Caco-2 (cell line): ENCODE measurements around the gene SYMPK. TPM values are rescaled to one million over a fixed set of nuclear protein-coding genes. Genes with fewer than 3 reads are reported as not detected.

Experiments used
- BruUV-seq: library from RNA; stranded (reverse); fragments of 400-500 nt; replicated peaks from 2 replicates; lab custom pipeline; 2021; lab: Mats Ljungman, UMichigan
- CTCF ChIA-PET: fragments of 300-600 bp; sonication (Branson Sonifier 250); formaldehyde crosslinking; loops from one replicate; lab custom pipeline; 2022; ENCODE audit warnings: antibody characterized with exemption; lab: Charles Lee
- POLR2A ChIA-PET: fragments of 300-600 bp; sonication (Branson Sonifier 250); formaldehyde crosslinking; loops from one replicate; lab custom pipeline; 2022; ENCODE audit warnings: antibody characterized with exemption; lab: Charles Lee
- DNase-seq, 2 experiments: peaks; one replicate each; pipeline versions ENCODE4 v3.0.0 to v3.0.0-alpha.2; 2020 to 2022
- H3K27me3 ChIP-seq: replicated peaks from 2 replicates; pipeline ENCODE4 v1.6.0; 2011; ENCODE audit warnings: low read length; ENCODE audit not compliant: control insufficient read depth, insufficient read depth
- H3K36me3 ChIP-seq: 2 replicates; pipeline ENCODE4 v1.5.1; 2011; ENCODE audit warnings: low read length; ENCODE audit not compliant: control insufficient read depth, insufficient read depth
- H3K4me1 ChIP-seq: fragments of 250-450 bp; sonication (Bioruptor Pico); 2 replicates; pipeline ENCODE4 v1.5.1; 2020; ENCODE audit warnings: mild to moderate bottlenecking
- H3K4me3 ChIP-seq: 2 replicates; pipeline ENCODE4 v1.5.1; 2011; ENCODE audit warnings: low read depth, mild to moderate bottlenecking, control low read depth, low read length
- H3K9me3 ChIP-seq: fragments of 250-450 bp; sonication (Bioruptor Pico); 2 replicates; pipeline ENCODE4 v1.5.1; 2020; ENCODE audit warnings: mild to moderate bottlenecking, moderate library complexity
- H3K27ac Mint-ChIP-seq: one replicate; pipeline ENCODE4 v1.8.0; 2022; ENCODE audit warnings: mixed read lengths; ENCODE audit not compliant: unreplicated experiment
- H3K27me3 Mint-ChIP-seq: one replicate; pipeline ENCODE4 v1.8.0; 2022; ENCODE audit warnings: mixed read lengths; ENCODE audit not compliant: insufficient read depth, unreplicated experiment
- H3K36me3 Mint-ChIP-seq: one replicate; pipeline ENCODE4 v1.8.0; 2022; ENCODE audit warnings: mild to moderate bottlenecking, mixed read lengths; ENCODE audit not compliant: insufficient read depth, unreplicated experiment
- H3K4me1 Mint-ChIP-seq: one replicate; pipeline ENCODE4 v1.8.0; 2022; ENCODE audit warnings: low read depth, mixed read lengths; ENCODE audit not compliant: unreplicated experiment
- H3K4me3 Mint-ChIP-seq: one replicate; pipeline ENCODE4 v1.8.0; 2022; ENCODE audit warnings: mild to moderate bottlenecking, moderate library complexity, mixed read lengths; ENCODE audit not compliant: unreplicated experiment
- H3K9me3 Mint-ChIP-seq: one replicate; pipeline ENCODE4 v1.8.0; 2022; ENCODE audit warnings: mixed read lengths; ENCODE audit not compliant: unreplicated experiment
- intact Hi-C: fragments of 100-400 bp; cut with micrococcal nuclease; formaldehyde crosslinking; loops from one replicate; pipeline ENCODE4 v1.10.0; 2022; ENCODE audit not compliant: unreplicated experiment
- total RNA-seq: library from RNA; stranded (reverse); gene quantifications from 2 replicates; pipeline ENCODE4 v1.2.3, GENCODE V29; 2022
- TF ChIP-seq, protein P1 (sequence below), 2 experiments: fragments of 200-600 bp in 1 of 2; IDR thresholded peaks; 1 replicate in 1 of 2; 2 replicates in 1 of 2; pipeline versions ENCODE4 v1.5.1 to v1.8.0; 2011 to 2022; ENCODE audit warnings: antibody characterized with exemption in 1 of 2, control low read depth in 1 of 2, inconsistent platforms in 1 of 2, low read depth in 1 of 2, low read length in 1 of 2, mild to moderate bottlenecking in 1 of 2, moderate library complexity in 1 of 2; ENCODE audit not compliant: insufficient read depth in 1 of 2, severe bottlenecking in 1 of 2, unreplicated experiment in 1 of 2

The SYMPK gene
- total RNA-seq, 1 experiment from 2014 or later: 81.8 TPM

DNA sequence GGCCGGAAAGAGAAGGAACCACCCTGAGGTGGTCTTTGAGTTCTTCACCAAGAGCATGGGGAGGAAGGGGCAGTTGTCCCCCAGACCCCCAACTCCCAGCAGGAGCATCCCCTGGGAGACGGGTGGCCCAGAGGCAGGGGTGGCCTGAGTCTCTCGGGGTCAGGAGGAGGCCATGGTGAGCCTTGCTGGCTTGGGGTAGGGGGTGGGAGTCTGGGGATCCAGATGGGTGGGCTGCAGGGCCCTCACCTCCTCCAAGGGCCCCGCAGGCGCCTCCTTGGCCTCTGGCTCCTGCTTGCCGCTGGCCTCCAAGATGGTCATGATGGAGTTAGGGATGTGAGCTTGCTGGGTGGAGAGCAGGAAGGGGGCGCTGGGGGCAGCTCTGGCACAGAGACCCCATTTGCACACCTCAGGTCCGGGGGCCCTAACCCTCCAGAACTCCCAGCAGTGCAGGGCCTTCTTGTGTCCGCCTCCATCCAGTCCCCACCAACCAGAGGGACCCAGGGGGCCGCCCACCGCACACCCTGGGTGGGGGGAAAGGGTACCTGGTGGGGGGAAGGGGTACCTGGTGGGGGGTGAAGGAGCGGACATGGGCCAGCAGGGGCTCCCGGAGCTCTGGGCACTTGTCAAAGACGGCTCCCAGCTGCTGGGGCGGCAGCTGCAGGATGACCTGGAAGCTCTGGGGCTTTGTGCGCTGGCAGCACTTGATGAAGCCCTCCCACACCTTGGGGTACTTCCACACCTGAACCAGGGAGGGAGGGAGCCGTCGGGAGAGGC lies 46.5 kb downstream of the SYMPK start:
- Mint-ChIP-seq H3K27me3 (no peaks in the 10 kb centered on the region), H3K4me3 (no peak overlapping the region), H3K4me1 (peaks cover 14% of the 10 kb centered on the region), H3K9me3 (no peaks in the 10 kb centered on the region), H3K36me3 (peaks cover 54% of the 10 kb centered on the region), H3K27ac (no peak overlapping the region)
- H3K9me3 ChIP-seq: no peaks in the 10 kb centered on the region
- no peaks in the 10 kb centered on the region for H3K27me3 ChIP-seq
- no peak for DNase-seq
- BruUV-seq: no TSS peak
- peaks cover 6% of the 10 kb centered on the region; the same call in 1 of the 2 replicates for H3K4me1 ChIP-seq
- TF ChIP-seq, protein P1, sequence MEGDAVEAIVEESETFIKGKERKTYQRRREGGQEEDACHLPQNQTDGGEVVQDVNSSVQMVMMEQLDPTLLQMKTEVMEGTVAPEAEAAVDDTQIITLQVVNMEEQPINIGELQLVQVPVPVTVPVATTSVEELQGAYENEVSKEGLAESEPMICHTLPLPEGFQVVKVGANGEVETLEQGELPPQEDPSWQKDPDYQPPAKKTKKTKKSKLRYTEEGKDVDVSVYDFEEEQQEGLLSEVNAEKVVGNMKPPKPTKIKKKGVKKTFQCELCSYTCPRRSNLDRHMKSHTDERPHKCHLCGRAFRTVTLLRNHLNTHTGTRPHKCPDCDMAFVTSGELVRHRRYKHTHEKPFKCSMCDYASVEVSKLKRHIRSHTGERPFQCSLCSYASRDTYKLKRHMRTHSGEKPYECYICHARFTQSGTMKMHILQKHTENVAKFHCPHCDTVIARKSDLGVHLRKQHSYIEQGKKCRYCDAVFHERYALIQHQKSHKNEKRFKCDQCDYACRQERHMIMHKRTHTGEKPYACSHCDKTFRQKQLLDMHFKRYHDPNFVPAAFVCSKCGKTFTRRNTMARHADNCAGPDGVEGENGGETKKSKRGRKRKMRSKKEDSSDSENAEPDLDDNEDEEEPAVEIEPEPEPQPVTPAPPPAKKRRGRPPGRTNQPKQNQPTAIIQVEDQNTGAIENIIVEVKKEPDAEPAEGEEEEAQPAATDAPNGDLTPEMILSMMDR (IDR thresholded peaks at IDR 0.05; ENCODE audit: insufficient read depth in 1 of 2, low read depth in 1 of 2, low read length in 1 of 2, severe bottlenecking in 1 of 2, unreplicated experiment in 1 of 2): no peak
- intact Hi-C loops: loop anchor here (1.0 to 10.0 kb wide), 2 partner anchors 67 to 198 kb away; no protein-coding TSS in a partner anchor
- CTCF ChIA-PET: interaction anchor here (0.6 to 2.8 kb wide), 38 partner anchors 10 to 636 kb away, joined by 3 to 46 read pairs (median 6); partner anchors contain the start of genes CCDC61, DMPK, DMWD and FBXO46
- H3K4me3 ChIP-seq: no peak overlapping the region
- POLR2A ChIA-PET: interaction anchor here (0.6 to 1.3 kb wide), 3 partner anchors 47 to 74 kb away, joined by 3 to 5 read pairs (median 3); no protein-coding TSS in a partner anchor
- H3K36me3 ChIP-seq: no peaks in the 10 kb centered on the region; the same call in 1 of the 2 replicates

DNA sequence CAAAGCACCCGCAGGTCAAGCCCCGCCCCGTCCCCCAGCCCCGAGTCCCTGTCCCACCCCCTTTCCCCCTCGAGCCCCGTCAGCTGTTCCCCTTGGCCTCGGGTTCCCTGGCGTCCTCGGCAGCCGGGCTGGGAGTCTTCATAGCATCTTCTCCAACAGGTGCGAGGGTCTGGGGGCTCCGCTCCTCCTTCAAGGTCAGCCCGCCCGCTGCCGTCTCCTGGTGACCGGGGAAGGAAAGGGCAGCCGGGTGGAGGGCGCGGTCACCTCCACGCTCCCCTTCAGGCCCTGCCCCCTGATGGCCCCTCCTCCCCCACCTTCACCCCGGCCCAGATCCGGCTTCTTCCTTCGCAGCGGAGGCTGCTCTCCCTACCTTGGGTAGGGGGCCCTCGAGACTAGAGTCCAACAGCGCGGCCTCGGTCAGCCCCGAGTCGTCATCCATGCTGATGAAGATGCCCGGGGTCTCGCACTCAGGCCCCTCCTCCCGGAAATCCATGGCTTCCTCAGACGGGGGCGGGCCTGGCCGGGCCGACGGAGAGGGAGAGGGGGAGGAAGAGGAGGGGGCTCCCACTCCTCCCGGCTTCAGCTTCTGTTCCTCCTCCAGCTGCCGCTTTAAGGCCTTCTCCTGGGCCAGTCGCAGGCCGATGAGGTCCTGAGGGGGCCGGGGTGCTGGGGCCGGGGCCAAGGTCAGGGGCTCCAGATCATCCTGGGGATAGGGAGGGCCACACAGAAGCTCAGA lies 47.3 kb downstream of the SYMPK start:
- Histone ChIP-seq H3K4me3 (no peak overlapping the region), H3K9me3 (no peaks in the 10 kb centered on the region), H3K36me3 (no peaks in the 10 kb centered on the region; the same call in 1 of the 2 replicates), H3K4me1 (peaks cover 6% of the 10 kb centered on the region; the same call in 1 of the 2 replicates), H3K27me3 (no peaks in the 10 kb centered on the region)
- CTCF ChIA-PET: interaction anchor here (2.8 kb wide), 1 partner anchor 46 kb away, joined by 35 read pairs; the partner anchor contains the start of gene SIX5
- H3K4me3 Mint-ChIP-seq: no peak overlapping the region
- no peaks in the 10 kb centered on the region for H3K9me3 Mint-ChIP-seq
- DNase-seq: no peak
- BruUV-seq: TSS peak; percentile 34
- intact Hi-C loops: loop anchor here (10.0 kb wide), 1 partner anchor 199 kb away; no protein-coding TSS in a partner anchor
- H3K27me3 Mint-ChIP-seq: no peaks in the 10 kb centered on the region
- peaks cover 14% of the 10 kb centered on the region for H3K4me1 Mint-ChIP-seq
- peaks cover 48% of the 10 kb centered on the region for H3K36me3 Mint-ChIP-seq
- H3K27ac Mint-ChIP-seq: no peak overlapping the region
- POLR2A ChIA-PET: no interaction called here
- TF ChIP-seq, protein P1 (IDR thresholded peaks at IDR 0.05; ENCODE audit: insufficient read depth in 1 of 2, low read depth in 1 of 2, low read length in 1 of 2, severe bottlenecking in 1 of 2, unreplicated experiment in 1 of 2): no peak
